Measurements from ENCODE around the gene RCOR3. TPM values are rescaled to one million over a fixed set of nuclear protein-coding genes. Genes with fewer than 3 reads are reported as not detected.

RCOR3 gene
- total and polyA plus RNA-seq, 2 of the 8 experiments (the other 6 are each of a cell fraction or from before 2014, with no cell fraction given), result 21.4 to 36.3 TPM

- no peak for TF ChIP-seq POU5F1 (IDR thresholded peaks at IDR 0.05; ENCODE audit: low read depth, low read length)
These were observed 20.2 kb downstream of the RCOR3 start (continued) for GRCh38 chr1:211279340-211279739.
